ENCODE results near the gene EFCAB6. TPM values are rescaled to one million over a fixed set of nuclear protein-coding genes. Genes with fewer than 3 reads are reported as not detected.

EFCAB6 gene
- total RNA-seq, 1 donor from 2014 or later: 1.8 TPM

DNA sequence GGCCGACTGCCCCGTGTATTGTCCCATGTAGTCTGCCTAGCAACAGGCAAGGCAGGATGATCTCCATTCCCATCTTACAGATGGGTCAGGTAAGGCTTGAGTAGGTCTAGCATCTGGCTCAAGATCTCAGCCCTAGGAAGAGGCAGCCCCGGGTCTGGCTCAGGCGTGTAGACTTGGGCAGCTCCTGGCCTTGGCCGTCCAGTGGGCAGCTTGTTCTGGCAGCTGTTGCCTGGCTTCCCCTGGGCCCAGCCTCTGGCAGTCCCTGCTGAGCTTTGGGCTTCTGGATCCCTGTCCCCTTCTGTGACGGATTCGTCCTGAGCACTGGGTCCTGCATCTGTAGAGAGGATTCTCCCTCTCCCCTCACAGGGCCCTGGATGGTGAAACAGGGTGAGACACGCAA, 327.9 kb downstream of the EFCAB6 start:
- no peaks in the 10 kb centered on the region for H3K36me3 ChIP-seq
- DNase-seq: no peak
- H3K4me3 ChIP-seq: no peak overlapping the region
- H3K9me3 ChIP-seq (replicated peaks): no peaks in the 10 kb centered on the region
- no peak for TF ChIP-seq CTCF (IDR thresholded peaks at IDR 0.05; ENCODE audit: borderline replicate concordance)
- peaks cover 77% of the 10 kb centered on the region for H3K27me3 ChIP-seq (ENCODE audit: low read depth)
- no peak overlapping the region for H3K27ac ChIP-seq (replicated peaks)
- intact Hi-C loops (cut with micrococcal nuclease): no loop called here
- H3K4me1 ChIP-seq: no peaks in the 10 kb centered on the region

DNA sequence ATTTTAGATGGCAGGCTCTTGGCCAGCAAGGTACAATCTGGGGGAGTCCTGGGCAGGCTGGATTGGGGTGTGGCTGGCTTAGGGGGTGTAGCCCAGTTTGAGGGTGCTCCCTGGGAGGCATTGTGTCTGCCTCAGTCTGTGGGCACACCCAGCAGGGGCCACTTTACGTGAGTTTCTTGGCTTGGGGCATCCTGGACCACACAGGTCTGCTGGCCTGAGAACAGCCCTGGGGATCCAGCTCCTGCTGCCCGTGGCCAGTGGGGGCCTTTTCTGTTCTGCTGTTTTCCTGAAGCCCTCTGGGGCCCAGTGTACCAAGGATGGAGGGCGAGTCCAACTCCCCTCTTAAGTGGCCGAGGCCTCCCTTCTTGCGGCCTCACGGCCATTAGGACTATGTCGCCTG, 328.4 kb downstream of the EFCAB6 start:
- peaks cover 74% of the 10 kb centered on the region for H3K27me3 ChIP-seq (ENCODE audit: low read depth)
- intact Hi-C loops (cut with micrococcal nuclease): no loop called here

DNA sequence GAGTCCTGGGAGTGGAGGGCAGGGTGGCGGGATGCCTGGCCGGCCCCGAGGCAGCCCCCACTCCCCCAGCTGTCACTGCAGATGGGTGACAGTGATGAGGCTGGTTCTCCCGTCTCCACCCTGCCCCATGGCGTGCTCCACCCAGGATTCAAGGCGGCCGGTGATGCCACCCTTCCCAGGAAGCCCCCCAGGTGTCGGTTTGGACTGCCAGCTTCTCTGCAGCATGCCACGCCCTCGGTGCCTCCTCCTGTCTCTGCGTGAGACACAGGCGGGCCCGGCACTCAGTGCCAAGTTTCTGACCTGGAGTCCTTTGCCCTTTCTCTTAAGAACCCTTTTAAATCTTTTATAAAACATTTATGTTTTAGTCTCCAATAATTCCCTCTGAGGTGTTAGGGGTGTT, 328.8 kb downstream of the EFCAB6 start:
- no peaks in the 10 kb centered on the region for H3K9me3 ChIP-seq (replicated peaks)
- no peak for DNase-seq
- intact Hi-C loops (cut with micrococcal nuclease): no loop called here
- no peak for TF ChIP-seq CTCF (IDR thresholded peaks at IDR 0.05; ENCODE audit: borderline replicate concordance)
- H3K36me3 ChIP-seq: no peaks in the 10 kb centered on the region
- no peak overlapping the region for H3K4me3 ChIP-seq
- peaks cover 73% of the 10 kb centered on the region for H3K27me3 ChIP-seq (ENCODE audit: low read depth)
- no peak overlapping the region for H3K27ac ChIP-seq (replicated peaks)
- no peaks in the 10 kb centered on the region for H3K4me1 ChIP-seq

More for the DNA sequence above, 328.4 kb downstream of the EFCAB6 start:
- no peak overlapping the region for H3K27ac ChIP-seq (replicated peaks)
- no peak overlapping the region for H3K4me3 ChIP-seq
- no peaks in the 10 kb centered on the region for H3K36me3 ChIP-seq
- TF ChIP-seq CTCF (IDR thresholded peaks at IDR 0.05; ENCODE audit: borderline replicate concordance): no peak
- H3K9me3 ChIP-seq (replicated peaks): no peaks in the 10 kb centered on the region
- no peaks in the 10 kb centered on the region for H3K4me1 ChIP-seq
- no peak for DNase-seq

- H3K27me3 ChIP-seq (ENCODE audit: low read depth): peaks cover 70% of the 10 kb centered on the region
- no peak for TF ChIP-seq CTCF (IDR thresholded peaks at IDR 0.05; ENCODE audit: borderline replicate concordance)
- no peaks in the 10 kb centered on the region for H3K9me3 ChIP-seq (replicated peaks)
- no peaks in the 10 kb centered on the region for H3K36me3 ChIP-seq
- no peak overlapping the region for H3K4me3 ChIP-seq
- no peak overlapping the region for H3K27ac ChIP-seq (replicated peaks)
- H3K4me1 ChIP-seq: no peaks in the 10 kb centered on the region
- intact Hi-C loops (cut with micrococcal nuclease): no loop called here
- no peak for DNase-seq
Observed at GRCh38 chr22:43482318-43482625, 329.8 kb downstream of the EFCAB6 start.

- Histone ChIP-seq H3K4me3 (no peak overlapping the region), H3K27me3 (ENCODE audit: low read depth) (peaks cover 70% of the 10 kb centered on the region), H3K9me3 (replicated peaks) (no peaks in the 10 kb centered on the region), H3K4me1 (no peaks in the 10 kb centered on the region), H3K36me3 (no peaks in the 10 kb centered on the region), H3K27ac (replicated peaks) (no peak overlapping the region)
- TF ChIP-seq CTCF (IDR thresholded peaks at IDR 0.05; ENCODE audit: borderline replicate concordance): no peak
- intact Hi-C loops (cut with micrococcal nuclease): no loop called here
- DNase-seq: no peak
Observed at GRCh38 chr22:43481568-43482317, 330.4 kb downstream of the EFCAB6 start.
